ENCODE results near the gene DPEP3.

- TF ChIP-seq, protein P1, sequence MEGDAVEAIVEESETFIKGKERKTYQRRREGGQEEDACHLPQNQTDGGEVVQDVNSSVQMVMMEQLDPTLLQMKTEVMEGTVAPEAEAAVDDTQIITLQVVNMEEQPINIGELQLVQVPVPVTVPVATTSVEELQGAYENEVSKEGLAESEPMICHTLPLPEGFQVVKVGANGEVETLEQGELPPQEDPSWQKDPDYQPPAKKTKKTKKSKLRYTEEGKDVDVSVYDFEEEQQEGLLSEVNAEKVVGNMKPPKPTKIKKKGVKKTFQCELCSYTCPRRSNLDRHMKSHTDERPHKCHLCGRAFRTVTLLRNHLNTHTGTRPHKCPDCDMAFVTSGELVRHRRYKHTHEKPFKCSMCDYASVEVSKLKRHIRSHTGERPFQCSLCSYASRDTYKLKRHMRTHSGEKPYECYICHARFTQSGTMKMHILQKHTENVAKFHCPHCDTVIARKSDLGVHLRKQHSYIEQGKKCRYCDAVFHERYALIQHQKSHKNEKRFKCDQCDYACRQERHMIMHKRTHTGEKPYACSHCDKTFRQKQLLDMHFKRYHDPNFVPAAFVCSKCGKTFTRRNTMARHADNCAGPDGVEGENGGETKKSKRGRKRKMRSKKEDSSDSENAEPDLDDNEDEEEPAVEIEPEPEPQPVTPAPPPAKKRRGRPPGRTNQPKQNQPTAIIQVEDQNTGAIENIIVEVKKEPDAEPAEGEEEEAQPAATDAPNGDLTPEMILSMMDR (IDR thresholded peaks at IDR 0.05), result no peak
- TF ChIP-seq EZH2 (IDR thresholded peaks at IDR 0.05) (no peak), EZH2phosphoT487 (IDR thresholded peaks at IDR 0.05) (no peak)
These were observed 45.8 kb downstream of the DPEP3 start for GRCh38 chr16:67934306-67935100.

All from neural progenitor cell (in vitro differentiated cells).